ENCODE data around the gene RSRC1. TPM values are rescaled to one million over a fixed set of nuclear protein-coding genes. Genes with fewer than 3 reads are reported as not detected.
"Not testable (repeated sequence)": the region's sequence is repeated elsewhere in the genome, so short reads cannot be mapped to it uniquely, and the experiment has no call there.

RSRC1 gene
- total and polyA plus RNA-seq, 2 of the 8 experiments (the other 6 are each of a cell fraction or from before 2014, with no cell fraction given): 2.0 to 27.9 TPM

- TF ChIP-seq KDM4A (IDR thresholded peaks at IDR 0.05; ENCODE audit: low read depth, low read length, severe bottlenecking) (peak; percentile 93), SIN3A (conservative IDR thresholded peaks at IDR 0.05 in 1 of 2, IDR thresholded peaks at IDR 0.05 in 1 of 2; ENCODE audit: low read depth in 1 of 2, low read length in 2 of 2) (peak; percentile 73 to 96; a peak in 3 of 4 replicates), FOSL1 (IDR thresholded peaks at IDR 0.05; ENCODE audit: insufficient read depth, low read depth, low read length) (no peak), SAP30 (IDR thresholded peaks at IDR 0.05; ENCODE audit: insufficient read depth, insufficient replicate concordance, low read length) (peak; percentile 42), RFX5 (IDR thresholded peaks at IDR 0.05; ENCODE audit: borderline replicate concordance, low read depth, low read length) (no peak), TAF1 (IDR thresholded peaks at IDR 0.05; ENCODE audit: low read depth, low read length) (peak; percentile 85), MAFK (IDR thresholded peaks at IDR 0.05; ENCODE audit: low read depth, low read length) (no peak), CTBP2 (IDR thresholded peaks at IDR 0.05; ENCODE audit: borderline replicate concordance, insufficient read depth, insufficient read length, low read length) (no peak)
Observed at GRCh38 chr3:158109804-158110657, at the start of gene RSRC1 (continued).

GRCh38 chr3:158065574-158065973 is 44.3 kb upstream of the RSRC1 start:
- H3K79me2 ChIP-seq (ENCODE audit: control insufficient read depth in 1 of 2, insufficient read depth in 2 of 2, low read length in 2 of 2); H3K36me3 ChIP-seq (ENCODE audit: control insufficient read depth in 2 of 4, insufficient read depth in 4 of 4, low read length in 3 of 4); H3K27me3 ChIP-seq (replicated peaks in 1 of 4; ENCODE audit: control insufficient read depth in 3 of 4, extremely low read depth in 1 of 4, insufficient read depth in 3 of 4, low read length in 3 of 4); FAIRE-seq; POLR2A ChIA-PET (ENCODE audit: partially characterized antibody); H3K14ac ChIP-seq (ENCODE audit: insufficient read length); H3K9me3 ChIP-seq (ENCODE audit: insufficient read depth in 2 of 2, low read depth in 1 of 2, low read length in 1 of 2); H3K9ac ChIP-seq (replicated peaks in 1 of 4; ENCODE audit: extremely low read depth in 1 of 4, low read depth in 3 of 4, low read length in 3 of 4); H3K4me2 ChIP-seq (ENCODE audit: insufficient read depth in 1 of 2, low read depth in 2 of 2, low read length in 2 of 2); H4K91ac ChIP-seq (replicated peaks; ENCODE audit: insufficient read length, low read length); H3K18ac ChIP-seq (ENCODE audit: extremely low read depth, low read length); H3K23me2 ChIP-seq (ENCODE audit: low read depth, low read length); CTCF ChIA-PET (ENCODE audit: partially characterized antibody); H2BK20ac ChIP-seq (ENCODE audit: low read length); H3K4ac ChIP-seq (replicated peaks; ENCODE audit: insufficient read length, low read depth, low read length); DNase-seq (ENCODE audit: low read depth in 1 of 2, low spot score in 2 of 2); H4K5ac ChIP-seq (ENCODE audit: insufficient read length, low read depth, low read length); H2BK15ac ChIP-seq (ENCODE audit: low read length); H2BK5ac ChIP-seq (ENCODE audit: low read depth, low read length); H2AFZ ChIP-seq (ENCODE audit: low read length); H4K20me1 ChIP-seq (replicated peaks in 1 of 2; ENCODE audit: control insufficient read depth in 1 of 2, insufficient read depth in 2 of 2, low read length in 2 of 2); H3K27ac ChIP-seq (ENCODE audit: low read depth, low read length); H3K56ac ChIP-seq (replicated peaks; ENCODE audit: insufficient read length, low read depth, low read length); H4K8ac ChIP-seq (ENCODE audit: extremely low read depth, insufficient read depth, low read length); H2AK5ac ChIP-seq (ENCODE audit: low read depth, low read length); H3K4me1 ChIP-seq (replicated peaks in 1 of 4; ENCODE audit: control insufficient read depth in 3 of 4, insufficient read depth in 4 of 4, low read length in 3 of 4); H3K23ac ChIP-seq (ENCODE audit: insufficient read length); H3K4me3 ChIP-seq (ENCODE audit: extremely low read depth in 1 of 4, insufficient read depth in 2 of 4, low read depth in 3 of 4, low read length in 4 of 4); H3K79me1 ChIP-seq (ENCODE audit: low read depth, low read length); H2BK12ac ChIP-seq (ENCODE audit: low read depth, low read length); H2BK120ac ChIP-seq (replicated peaks; ENCODE audit: low read depth, low read length): not testable (repeated sequence)
- 95% methylated on average over 2 of the region's 2 CpGs; no CpG with 5 or more reads in 1 of the 2 experiments for WGBS, 2 experiments (ENCODE audit: extremely low coverage in 1 of 2, insufficient coverage in 1 of 2, insufficient read length in 1 of 2, insufficient replicate concordance in 2 of 2, low coverage in 1 of 2, low lambda C conversion rate in 2 of 2, missing lambda C conversion rate in 1 of 2)

All from H1 (cell line).